HG03045 (cell line): ENCODE results near the gene GPRC5B.

ENCODE experiments used
- ATAC-seq: cut with Tn5 transposase; IDR thresholded peaks from one replicate; pipeline ENCODE4 v1.9.1; 2021; ENCODE audit warnings: mild to moderate bottlenecking, moderate library complexity; ENCODE audit not compliant: unreplicated experiment

GPRC5B gene

DNA sequence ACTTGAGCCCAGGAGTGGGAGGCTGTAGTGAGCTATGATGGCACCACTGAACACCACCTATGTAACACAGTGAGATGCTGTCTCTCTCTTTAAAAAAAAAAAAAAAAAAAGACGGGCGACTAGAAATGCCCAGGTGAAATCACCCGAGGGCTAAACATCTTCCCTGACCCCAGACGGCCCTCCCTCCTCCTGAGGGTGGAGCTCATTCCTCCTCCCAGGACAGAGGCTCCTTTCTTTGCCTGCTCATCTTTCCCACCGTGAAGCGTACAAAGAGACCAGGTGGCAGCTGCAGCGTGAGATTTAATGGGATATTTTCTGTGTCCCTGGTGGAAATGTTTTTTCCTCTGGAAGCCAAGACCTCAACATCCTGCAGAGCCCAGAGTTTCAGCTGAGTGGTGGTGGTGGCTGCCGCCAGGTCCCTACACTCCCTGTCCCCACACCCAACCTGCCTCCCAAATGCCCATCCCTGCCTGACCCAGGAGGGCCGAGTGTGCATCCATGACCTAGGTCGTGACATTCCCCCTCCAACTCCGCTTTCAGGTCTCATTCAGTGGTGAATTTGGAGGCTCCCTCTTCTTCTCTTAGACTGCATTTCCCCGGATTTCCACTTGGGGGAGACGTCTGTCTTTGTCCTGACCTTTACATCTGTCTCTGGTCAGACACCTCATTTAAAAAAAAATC lies 14.4 kb upstream of the GPRC5B start:
- ATAC-seq = no peak

- no peak for ATAC-seq
Measured at GRCh38 chr16:19898166-19898565, 13.5 kb upstream of the GPRC5B start.

DNA sequence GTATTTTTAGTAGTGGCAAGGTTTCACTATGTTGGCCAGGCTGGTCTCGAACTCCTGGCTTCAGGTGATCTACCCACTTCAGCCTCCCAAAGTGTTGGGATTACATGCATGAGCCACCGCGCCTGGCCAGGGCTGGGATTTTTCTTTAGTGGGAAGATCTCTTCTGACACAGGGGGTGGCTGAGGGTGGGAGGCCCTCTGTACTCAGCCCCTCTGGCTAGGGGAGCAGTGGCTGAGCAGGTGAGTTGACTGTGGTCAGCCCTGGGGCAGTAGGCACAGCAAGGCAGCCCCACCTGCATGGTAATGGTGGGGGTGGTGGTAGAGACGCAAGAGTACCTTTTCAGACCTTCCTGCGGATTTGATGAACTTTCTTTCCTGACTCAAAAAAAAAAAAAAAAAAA lies 12.3 kb upstream of the GPRC5B start:
- ATAC-seq = no peak

GRCh38 chr16:19894586-19894985 lies 9.9 kb upstream of the GPRC5B start:
- ATAC-seq = no peak

- no peak for ATAC-seq
Measured at GRCh38 chr16:19892902-19893301, 8.3 kb upstream of the GPRC5B start.

- ATAC-seq = no peak
Measured at GRCh38 chr16:19890901-19891300, 6.3 kb upstream of the GPRC5B start.

DNA sequence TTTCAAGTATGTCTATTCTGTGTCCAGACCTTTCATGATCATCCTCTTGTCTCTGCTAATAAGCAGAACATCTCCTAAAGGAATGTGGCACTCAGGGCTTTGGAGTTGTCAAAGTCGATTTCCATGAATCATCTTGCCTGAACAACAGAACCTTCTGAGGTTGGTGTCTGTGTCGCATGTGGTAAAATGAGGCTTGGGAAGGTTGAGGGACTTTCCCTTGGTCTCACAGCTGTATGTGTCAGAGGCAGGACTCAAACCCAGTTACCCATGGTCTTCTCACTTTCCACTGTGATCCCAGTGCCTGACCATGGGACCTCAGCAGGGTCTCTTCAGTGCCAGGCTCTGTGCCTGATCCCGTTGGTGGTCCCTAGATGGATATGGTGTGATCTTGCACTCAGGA lies 4.2 kb upstream of the GPRC5B start:
- ATAC-seq = no peak

DNA sequence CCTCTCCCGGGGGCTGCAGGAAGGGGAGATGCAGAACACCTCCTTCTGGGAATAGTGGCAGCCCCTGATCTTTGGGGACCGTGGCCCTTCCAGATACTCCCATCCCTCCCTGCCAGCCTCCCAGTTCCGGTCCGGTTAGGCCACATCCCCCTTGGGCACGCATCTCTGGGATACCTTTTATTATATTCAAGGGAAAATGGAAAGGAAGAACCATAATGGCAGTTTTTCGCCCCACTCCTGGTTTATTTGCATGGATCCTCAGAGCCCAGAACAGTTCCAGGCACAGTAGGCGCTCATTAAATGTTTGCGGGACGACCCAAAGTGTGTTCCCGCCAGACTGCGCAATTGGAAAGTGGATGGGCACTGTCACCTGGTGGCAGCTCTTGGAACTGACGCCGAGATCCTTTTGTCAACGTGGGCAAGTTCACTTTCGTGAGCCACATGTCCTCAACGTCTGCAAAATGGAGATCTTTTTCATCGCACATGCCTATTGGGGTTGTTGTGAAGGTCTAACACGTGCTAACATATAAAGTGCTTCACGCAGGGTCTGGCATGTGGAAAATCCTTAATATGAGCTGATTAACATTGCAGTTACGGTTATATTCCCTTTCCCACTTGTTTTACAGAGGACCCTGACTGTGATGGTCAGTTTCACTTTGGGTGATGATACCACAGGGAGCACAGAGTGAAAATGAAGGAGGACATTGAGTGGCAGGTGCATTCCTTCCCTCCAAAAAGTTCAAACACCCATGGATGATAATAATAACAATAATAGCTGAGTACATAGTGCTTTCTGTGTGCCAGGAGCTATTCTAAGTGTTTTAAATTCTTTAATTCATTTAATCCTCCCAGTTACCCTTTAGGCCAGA lies 1.7 kb upstream of the GPRC5B start:
- ATAC-seq = no peak

DNA sequence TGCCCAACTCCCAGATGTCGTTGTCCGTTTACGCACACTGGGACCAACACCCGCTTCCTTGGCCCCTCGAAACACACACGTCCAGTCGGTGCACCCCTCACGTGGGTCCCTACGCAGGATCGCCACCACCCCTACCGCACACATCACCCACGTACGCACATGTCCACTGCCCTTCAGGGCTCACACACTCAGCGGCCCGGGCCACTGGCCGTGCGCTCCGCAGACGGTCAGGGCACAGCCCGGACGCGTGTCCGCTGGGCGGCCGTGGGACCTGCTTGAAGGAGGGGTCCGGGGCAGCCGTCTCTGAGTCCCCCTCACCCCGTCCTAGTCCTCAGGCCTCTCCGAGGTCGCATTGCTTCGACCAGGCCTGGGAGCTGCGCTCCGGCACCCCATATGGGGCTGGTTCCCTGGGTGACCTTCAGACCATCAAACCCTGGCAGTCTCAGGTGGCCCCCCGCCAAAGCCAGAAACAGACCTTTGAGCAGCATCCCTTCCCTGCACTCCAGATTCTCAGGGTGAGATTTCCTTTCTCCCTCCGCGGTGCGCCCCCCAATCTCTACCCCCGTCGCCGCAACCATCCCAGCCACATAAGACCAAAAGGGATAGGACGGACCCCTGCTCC lies 914 bp upstream of the GPRC5B start:
- ATAC-seq = no peak

DNA sequence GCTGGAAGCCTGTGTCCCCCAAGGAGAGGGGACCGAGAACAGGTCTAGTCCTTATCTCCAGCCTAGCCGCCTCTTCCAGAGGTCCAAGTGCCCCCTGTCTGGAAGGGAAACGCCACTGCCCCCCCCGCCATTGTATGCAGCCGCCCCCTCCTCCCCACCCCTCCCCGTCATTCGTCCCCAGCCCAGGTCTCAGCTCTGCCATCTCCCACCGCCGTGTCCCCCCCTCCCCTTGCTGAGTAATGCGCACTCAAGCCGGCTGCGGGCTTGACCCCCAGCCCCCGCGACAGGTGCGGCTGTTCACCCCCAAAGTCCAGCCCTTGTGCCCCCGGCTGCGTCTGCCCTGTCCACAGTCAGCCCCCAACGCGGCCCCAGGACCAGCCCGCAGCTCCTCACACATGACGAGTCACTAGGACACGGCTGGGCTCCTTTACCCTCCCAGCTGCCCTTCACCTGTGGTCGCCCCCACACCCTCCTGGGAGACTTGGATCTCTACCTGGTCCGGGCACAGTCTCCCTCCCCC lies 622 bp downstream of the GPRC5B start:
- no peak for ATAC-seq

DNA sequence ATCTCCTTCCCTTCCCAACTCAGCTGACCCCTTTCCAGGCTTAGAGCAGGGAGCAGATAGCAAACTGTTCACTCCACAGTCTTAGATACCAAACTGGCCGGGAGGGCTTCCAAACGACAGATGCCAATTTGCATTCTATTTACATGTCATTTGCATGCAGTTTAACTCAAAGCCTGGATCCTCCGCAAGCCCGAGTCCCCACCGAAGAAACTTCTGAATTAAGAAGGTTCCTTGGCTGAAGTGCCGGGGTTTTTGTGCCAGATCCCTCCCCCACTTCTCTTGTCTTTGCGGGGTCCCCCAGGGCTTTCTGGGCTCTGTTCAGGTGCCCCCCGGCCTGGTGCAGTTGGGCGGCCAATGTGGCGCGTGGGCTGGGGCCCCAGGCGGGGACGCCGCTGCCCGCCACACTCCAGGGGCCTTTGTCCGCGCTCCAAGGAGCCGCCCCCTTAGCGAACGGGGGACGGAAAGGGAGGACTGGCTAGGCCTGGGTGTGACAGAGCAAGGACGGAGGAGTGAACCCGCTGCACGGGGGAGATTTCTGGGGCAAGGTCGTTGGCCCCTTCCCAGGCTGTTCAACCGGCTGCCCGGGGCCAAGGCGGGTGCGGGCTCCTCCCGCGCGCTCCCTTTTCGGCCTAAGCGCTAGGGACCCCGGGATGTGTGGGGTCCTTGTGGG lies 1.2 kb downstream of the GPRC5B start:
- ATAC-seq = no peak

GRCh38 chr16:19882646-19883045 lies 2.0 kb downstream of the GPRC5B start:
- ATAC-seq = no peak

DNA sequence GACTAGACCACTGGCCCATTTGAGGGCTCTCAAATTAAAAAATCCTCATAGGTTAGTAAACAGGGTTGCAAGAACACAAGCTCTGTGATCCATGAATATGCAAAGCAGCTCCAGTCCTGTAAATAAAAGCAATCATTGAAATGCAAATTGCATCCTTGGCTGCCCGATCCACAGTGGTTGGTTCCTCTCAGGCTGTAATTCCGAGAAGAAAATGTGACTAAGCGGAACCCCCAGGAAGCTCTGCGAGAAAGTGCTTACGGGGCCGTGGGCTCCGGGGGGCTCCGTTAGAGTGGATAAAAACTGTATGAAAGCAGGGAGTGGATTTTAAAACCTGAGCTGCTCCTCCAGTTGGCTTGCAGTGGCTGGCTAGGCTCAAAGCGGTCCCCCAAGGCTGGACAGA lies 2.5 kb downstream of the GPRC5B start:
- ATAC-seq = no peak

- ATAC-seq = no peak
Measured at GRCh38 chr16:19881783-19882182, 2.9 kb downstream of the GPRC5B start.

DNA sequence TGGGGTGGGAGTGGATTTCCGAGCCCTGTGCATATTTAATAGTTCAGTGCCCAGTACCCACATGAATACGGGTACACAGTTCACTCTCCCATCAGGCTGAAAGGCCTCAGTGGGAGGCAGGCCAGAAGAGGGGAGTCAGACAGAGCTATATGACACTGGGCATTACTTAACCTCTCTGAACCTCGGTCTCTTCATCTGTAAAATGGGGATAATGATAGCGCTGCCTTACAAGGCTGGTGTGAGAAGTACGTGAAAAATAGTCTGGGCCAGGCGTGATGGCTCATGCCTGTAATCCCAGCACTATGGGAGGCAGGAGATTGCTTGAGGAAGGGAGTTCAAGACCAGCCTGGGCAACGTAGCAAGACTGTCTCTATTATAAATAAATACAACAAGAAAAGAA lies 3.6 kb downstream of the GPRC5B start:
- ATAC-seq = no peak

DNA sequence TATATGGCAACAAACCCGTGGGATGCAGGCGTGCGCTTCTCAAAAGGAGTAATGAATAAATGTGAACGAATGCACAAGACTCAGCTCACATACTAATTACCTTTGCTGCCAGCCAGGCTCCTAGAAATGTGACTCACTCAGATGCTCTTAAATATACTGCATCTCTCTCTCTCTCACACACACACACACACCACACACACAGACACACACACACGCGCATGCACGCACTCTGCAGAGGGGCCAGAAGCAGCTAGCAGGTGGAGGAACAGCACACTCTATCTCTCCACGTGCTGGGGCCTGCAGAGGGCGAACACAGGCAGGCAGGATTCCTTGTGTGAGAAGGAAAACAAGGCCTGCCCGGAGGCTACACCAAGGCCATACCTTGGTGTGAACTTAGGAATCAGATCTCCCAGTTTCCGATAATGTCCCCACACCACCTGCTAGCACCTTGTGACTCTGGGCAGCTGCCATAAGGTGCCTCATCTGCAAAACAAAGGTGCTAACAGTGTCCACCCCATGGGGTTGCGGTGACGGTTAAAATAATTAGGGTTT lies 5.3 kb downstream of the GPRC5B start:
- no peak for ATAC-seq

DNA sequence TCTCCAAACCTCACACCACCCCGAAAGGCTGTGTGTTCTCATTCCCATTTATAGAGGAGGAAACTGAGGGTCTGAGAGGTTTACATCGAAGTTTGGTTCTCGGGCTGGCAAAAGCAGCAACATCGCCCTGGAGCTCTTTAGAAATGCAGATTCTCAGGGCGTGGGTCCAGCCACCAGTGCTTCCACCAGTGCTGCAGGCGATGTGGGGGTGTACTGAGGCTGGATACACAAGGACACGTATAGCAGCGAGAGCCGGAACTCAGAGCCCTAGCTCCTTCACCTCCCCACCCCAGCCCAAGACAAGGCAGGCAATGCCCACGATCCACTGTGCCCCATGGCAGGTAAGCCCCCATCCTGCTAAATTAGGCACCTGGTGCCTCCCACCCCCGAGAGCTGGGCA lies 5.9 kb downstream of the GPRC5B start:
- no peak for ATAC-seq

- ATAC-seq = no peak
Measured at GRCh38 chr16:19876501-19877059, 8.1 kb downstream of the GPRC5B start.

DNA sequence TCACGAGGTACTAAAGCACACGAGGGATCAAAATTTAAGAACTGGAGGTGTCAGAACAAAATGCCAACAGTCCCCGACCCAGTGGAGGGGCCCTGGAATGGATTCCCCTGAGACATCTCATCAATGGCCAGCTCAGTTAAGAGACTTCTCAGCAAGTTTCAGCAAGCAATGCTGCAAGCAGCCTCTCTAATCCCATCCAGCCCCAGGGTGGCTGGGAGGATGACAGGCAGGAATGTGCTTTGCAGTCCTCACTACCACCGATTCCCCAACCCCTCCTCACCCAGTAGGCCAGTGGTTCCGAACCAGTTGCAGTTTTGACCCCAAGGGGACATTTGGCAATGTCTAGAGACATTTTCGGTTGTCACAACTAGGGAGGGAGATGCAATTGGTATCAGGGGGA lies 8.7 kb downstream of the GPRC5B start:
- no peak for ATAC-seq

DNA sequence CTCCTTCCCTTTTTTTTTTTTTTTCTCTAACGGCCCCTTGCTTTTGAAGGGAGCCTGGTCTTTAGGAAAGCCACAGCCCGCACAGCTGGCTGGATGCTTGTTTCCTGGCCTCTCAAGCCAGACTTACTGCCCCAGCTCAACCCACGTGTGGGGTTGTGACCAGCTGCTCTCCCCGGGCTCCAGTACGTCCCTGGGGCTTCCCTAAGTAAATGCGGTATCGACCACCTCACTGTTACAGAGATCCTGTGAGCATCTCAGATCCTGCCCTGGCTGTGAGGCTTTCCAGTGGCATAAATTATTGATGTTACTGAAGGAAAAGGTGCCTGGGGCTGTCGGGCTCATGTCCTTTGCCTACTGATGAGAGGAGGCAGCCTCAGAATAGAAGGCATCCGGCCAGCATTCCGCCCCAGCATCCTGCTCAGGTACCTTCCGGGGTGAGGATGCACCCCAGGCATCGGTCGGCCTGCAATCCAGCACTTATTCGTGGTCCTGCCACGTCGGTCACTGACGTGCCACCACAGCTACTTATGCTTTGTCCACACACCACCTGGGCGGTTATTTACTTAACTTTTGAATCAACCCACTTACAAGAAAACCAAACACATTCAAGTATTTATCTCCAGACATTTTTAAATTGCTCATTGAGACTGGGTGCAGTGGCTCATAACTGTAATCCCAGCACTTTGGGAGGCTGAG lies 9.6 kb downstream of the GPRC5B start:
- ATAC-seq = no peak
